NCI-H2081 (cell line): ENCODE data around the gene LMNA.
"Not testable (repeated sequence)": the region's sequence is repeated elsewhere in the genome, so short reads cannot be mapped to it uniquely, and the experiment has no call there.

Experiments
- DNase-seq, 2 experiments: peaks; one replicate each; lab custom pipeline; 2025; lab: John Stamatoyannopoulos, UW

The LMNA gene

DNA sequence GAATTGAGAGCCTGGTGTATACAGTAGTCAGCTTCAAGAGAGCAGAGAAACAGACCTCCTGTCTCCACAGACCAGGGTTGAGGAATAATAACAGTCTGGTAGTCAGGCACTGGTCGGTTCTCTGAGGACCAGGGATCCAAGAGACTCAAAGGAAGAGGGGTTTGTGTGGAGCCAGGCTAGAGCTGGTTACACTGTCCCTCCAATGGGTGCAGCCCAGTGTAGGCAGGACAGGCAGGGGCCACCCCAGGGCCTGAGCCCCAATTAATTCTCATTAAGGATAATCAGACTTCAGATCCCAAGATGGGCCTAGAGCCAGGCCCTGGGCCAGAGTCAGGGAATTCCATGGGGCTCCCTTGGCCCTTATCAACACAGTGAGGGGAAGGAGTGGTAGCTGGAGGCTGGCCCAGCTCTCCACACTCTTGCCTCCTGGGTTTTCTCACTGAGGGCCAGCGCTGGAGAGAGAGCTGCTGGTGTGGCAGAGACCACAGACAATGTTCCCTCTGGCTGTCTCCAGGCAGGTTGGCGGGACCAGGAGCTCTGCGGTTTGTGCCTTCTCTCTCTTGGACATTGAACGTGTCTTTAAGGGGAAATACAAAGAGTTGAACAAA, 48.0 kb downstream of the LMNA start:
- no peak for DNase-seq

DNA sequence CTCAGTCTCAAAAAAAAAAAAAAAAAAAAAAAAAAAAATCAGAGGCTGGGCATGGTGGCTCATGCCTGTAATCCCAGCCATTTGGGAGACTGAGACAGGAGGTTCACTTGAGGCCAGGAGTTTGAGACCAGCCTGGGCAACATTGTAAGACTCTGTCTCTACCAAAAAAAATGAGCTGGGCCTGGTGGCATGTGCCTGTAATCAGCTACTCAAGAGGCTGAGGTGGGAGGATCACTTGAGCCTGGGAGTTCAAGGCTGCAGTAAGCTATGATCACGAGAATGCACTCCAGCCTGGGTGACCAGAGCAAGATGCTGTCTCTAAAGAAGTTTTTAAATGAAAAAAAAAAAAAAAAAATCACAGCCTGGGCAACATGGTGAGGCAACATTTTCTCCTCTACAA, 49.2 kb downstream of the LMNA start:
- no peak for DNase-seq

DNA sequence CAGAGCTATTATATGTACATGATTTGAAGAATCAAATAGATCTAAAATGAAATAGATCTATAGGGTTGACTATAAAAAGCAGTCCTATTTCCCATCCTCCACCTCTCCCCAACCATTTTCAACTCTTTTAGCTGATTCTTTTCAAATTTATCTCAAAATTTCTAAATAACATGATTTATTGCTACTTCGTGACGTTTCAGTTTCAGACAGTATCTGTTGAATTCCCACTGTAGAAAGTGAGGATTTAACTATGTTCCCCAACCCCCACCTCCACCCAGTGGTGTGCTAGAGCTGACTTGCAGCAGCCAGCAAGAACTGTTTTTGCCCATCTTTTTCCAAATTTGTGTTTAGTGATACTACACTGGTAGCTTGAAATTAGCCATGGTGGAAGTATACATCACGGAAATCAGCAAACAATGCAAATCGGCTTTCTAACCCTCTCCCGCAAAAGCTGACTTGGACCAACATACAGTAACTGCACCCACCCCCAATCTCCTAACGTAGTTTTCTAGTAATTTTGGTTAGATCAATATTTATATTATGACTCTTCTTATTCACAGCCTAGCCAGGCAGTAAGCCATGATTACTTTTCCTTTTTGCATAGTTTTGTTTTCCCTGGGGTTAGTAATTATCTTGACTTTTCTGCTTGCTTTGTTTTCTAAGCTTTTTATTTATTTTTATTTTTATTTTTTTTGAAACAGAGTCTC, 49.8 kb downstream of the LMNA start:
- no peak for DNase-seq

DNA sequence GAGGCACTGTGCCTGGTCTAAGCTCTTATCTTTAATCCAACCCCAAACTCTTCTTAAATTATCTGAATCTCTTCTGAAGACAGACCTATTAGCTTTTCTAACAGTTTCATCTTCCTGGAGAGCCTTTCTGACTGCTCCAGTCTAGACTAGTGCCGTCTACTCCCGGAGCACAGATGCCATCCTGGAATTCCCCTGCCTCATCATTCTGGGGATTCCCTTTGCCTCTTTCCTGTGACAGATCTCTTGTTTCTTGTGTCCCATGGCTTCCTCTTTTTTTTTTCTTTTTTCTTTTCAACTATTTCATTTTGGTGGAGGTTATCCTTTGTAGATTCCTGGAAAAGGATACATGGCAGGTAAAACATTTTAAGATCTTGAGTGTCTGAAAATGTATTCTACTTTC, 50.6 kb downstream of the LMNA start:
- DNase-seq = no peak

DNA sequence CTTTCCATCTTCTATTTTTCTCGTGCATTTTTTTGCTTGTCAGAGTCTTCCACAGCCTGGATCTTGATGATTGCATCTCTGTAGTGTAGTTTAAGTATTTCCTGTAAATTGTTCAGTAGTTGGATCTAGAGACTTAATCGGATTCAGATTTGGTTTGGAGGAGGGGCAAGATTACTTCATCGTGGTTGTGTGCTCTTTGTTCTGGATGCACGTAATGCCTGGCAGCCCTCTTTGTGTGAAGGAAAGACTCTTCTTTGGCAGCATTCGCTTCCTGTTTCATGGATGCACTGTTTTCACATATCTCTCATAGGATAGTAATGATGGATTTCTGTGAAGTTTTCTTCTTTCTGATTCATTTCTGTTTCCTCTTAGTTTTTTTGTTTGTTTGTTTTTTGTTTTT, 53.0 kb downstream of the LMNA start:
- no peak for DNase-seq

DNA sequence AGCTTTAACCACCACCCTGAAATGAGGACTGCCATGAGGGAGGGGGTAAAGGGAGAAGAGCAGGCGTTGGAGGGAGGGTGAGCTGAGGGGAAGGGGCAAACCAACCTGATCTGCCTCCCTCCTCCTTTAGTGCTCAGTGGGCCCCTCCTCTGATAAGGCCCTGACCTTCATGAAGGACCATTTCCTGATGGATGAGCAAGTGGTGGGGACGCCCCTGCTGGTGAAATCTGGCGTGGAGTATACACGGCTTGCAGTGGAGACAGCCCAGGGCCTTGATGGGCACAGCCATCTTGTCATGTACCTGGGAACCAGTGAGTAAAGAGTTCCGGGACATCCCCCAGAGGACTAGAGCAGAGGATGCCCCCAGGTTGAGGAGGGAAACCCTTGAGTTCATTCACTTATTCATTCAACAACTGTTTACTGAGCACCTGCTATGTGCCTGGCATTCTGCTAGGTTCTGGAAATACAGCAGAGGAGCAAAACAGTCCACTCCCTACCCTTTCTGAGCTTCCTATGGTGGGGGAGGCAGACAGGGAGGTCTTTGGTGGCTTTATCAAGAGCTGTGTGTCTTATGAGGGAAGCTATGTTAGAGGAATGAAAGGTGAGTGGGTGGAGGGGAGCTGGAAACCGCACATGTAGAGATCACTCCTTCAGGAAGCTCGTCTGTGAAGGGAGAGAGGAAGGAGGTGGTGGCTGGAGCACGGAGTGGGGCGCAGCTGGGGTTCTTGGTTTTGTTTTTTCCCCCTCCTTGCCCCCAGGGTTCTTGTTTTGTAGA, 58.4 kb downstream of the LMNA start:
- no peak for DNase-seq

DNA sequence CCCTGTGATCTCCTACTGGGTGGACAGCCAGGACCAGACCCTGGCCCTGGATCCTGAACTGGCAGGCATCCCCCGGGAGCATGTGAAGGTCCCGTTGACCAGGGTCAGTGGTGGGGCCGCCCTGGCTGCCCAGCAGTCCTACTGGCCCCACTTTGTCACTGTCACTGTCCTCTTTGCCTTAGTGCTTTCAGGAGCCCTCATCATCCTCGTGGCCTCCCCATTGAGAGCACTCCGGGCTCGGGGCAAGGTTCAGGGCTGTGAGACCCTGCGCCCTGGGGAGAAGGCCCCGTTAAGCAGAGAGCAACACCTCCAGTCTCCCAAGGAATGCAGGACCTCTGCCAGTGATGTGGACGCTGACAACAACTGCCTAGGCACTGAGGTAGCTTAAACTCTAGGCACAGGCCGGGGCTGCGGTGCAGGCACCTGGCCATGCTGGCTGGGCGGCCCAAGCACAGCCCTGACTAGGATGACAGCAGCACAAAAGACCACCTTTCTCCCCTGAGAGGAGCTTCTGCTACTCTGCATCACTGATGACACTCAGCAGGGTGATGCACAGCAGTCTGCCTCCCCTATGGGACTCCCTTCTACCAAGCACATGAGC, 62.2 kb downstream of the LMNA start:
- DNase-seq = no peak

DNA sequence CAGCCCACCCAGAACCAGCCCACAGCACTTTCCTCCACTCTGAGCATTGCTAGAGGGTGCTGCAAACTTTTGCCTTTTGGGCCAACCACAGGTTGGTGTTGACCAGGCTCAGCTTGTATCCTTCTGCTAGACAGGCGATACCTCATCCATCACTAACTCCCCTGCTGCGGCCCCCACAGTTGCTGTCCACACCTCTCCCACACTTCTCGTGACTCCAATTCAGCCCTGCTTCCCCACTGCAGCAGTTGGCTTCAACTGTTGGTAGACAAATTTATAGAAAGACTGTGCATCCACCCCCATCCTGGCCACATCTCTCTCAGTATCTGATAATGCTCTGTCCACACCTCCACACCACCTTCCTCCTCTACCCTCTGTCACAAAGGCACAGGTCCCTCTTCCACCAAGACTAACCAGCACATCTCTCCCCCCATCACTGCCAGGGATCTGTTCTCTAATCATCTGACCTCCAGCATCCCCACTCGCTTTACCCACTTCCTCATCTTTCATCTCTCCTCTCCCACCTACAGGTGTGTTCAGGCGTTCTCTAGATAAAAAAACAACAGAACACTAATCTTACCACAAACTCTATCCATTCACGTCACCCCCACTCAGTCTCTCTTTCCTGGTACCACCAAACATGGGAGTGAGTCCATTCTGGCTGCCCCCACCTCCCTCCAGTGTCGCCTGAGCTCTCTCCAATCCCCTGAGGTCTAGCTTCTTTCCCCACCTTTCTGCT, 63.6 kb downstream of the LMNA start:
- DNase-seq = no peak

DNA sequence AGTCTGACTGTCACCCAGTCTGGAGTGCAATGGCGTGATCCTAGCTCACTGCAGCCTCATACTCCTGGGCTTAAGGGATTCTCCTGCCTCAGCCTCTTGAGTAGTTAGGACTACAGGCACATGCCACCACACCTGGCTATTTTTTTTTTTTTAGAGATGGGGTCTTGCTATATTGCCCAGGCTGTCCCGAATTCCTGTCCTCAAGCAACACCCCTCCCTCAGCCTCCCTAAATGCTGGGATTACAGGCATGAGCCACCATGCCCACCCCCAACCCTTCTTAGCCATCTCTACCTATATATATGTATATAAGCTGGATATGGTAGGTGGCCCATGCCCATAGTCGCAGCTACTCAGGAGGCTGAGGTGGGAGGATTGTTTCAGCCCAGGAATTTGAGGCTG, 66.0 kb downstream of the LMNA start:
- no peak for DNase-seq

DNA sequence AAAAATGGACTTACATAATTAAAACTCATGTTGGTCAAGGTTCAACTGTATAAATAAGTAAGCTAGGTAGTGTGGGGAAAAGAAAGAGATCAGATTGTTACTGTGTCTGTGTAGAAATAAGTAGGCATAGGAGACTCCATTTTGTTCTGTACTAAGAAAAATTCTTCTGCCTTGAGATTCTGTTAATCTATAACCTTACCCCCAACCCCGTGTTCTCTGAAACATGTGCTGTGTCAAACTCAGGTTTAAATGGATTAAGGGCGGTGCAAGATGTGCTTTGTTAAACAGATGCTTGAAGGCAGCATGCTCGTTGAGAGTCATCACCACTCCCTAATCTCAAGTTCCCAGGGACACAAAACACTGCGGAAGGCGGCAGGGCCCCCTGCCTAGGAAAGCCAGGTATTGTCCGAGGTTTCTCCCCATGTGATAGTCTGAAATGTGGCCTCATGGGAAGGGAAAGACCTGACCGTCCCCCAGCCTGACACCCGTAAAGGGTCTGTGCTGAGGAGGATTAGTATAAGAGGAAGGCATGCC, 66.9 kb downstream of the LMNA start:
- DNase-seq = not testable (repeated sequence)

DNA sequence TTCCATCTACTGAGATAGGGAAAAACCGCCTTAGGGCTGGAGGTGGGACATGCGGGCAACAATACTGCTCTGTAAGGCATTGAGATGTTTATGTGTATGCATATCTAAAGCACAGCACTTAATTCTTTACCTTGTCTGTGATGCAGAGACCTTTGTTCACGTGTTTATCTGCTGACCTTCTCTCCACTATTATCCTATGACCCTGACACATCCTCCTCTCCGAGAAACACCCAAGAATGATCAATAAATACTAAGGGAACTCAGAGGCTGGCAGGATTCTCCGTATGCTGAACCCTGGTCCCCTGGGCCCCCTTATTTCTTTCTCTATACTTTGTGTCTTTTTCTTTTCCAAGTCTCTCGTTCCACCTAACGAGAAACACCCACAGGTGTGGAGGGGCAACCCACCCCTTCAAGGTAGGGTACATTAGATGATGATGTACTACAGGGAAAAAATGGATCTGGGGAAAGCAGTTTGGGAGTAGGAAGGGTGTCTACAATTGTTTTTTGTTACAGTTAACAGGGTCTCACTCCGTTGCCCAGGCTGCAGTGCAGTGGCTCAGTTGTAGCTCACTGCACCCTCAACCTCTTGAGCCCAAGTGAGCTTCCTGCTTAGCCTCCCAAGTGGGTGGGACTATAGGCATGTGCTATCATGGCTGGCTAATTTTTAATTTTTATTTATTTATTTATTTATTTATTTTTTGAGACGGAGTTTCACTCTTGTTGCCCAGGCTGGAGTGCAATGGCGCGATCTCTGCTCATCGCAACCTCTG, 67.7 kb downstream of the LMNA start:
- DNase-seq = not testable (repeated sequence)

DNA sequence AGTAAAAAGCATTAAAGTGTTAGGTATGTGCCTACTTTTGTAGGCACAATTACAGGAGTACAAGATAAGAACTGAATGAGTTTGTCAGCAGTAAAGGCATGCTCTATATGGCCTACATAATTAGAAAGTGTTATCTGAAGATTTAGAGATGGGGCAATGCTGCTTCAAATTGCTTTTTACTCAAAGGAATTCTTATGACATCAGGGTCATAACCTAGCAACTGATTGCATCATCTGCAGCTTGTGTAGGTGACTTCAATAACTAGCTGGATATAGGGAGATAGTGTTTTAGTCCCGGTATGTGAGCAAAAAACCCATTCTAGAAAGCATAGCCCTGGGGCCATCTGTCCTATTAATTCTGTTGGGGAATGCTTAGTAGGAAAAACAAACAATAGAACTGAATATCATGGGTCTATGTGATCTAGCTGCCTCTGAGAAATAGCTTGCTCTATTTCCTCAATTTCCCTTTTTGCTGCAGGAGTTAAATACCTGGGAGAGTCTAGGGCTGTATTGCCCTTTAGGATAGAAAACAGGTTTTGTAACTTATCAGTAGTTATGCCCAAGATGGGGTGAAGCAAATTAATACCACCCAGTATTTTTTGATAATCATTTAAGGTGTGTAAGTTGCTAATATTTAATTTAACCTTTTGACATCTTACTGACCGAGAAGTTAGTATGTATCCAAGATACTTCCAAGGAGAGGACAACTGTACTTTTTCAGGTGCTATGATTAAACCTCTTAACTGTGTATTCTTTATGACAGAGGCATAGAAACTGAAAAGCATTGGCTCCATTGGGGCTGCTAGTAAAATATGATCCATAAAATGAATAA, 72.1 kb downstream of the LMNA start:
- not testable (repeated sequence) for DNase-seq
